GM19468 (cell line): ENCODE results near the gene HEPACAM2.
A peak's percentile ranks its signal among the peaks of the same experiment; 100 is the strongest.

Source experiments
- ATAC-seq: cut with Tn5 transposase; IDR thresholded peaks from one replicate; pipeline ENCODE4 v1.9.1; 2021; ENCODE audit warnings: mild to moderate bottlenecking, moderate library complexity, moderate number of reproducible peaks; ENCODE audit not compliant: unreplicated experiment; ENCODE audit errors: extremely low read depth

The HEPACAM2 gene

GRCh38 chr7:93205046-93205445, 21.2 kb downstream of the HEPACAM2 start:
- no peak for ATAC-seq

DNA sequence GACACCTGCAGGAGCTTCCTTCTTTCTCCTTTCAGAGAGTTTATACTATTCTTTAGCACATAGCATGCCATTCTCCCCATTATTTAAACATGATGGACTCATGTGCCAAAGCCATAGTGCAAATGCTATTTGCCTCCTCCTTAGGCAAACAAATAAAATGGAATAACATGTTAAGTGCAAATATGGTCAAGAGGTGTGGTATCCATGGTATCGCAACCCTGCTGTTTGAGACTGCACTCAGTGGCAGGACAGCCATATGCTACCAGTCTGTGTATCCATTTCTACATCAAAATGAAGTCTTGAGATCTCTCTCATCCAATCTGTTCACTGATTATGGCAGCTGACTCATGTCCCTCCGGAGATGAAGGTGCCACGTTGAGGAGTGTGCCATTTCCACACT, 22.8 kb downstream of the HEPACAM2 start:
- ATAC-seq, result no peak

DNA sequence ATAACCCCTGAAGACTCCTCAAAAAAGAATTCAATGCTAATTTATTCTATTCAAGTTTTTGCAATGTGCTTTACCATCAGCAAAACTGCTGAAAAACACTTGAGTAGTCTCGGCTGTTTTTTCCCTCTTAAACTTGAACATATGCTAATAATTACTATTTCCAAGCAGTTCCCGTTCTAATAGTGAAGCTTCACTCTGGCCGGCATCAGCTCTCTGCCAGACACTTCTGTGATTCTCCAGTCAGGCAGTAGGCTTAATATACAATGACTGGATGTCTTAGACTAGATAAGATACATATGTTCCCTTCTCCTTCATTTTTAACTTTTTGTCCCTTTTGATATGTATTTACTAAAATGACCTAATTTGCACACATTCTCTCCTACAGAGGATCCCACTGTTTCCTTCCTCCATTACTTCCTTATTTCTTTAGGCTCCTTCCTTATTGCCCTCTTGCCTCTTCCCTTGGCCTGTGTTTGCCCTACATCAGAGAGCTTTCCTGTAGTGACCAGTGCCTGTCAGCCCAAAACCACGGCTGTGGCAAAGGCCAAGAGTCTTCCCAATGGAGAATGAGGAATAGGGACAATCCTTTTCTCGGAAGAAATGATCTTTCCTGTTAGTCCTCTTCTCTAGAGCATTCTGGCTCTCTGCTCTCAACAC, 23.5 kb downstream of the HEPACAM2 start:
- ATAC-seq, result no peak

DNA sequence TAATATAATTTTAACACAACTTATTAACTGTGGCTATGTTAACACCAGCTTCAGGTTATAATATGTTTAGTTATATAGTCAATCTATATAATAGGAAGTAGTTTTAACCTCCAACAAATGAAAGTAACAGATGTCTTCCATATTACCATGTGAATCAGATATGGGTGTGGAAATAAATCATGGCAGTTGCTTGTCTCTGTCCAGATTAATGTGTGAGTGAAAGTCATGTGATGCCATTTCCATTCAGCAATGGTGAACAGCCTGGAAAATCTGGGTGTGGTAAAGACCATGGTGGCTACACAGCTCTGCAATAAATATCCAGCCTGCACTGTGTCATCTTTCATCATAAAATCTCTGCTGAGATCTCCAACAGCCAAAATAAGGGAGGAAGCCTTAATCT, 27.8 kb downstream of the HEPACAM2 start:
- no peak for ATAC-seq

DNA sequence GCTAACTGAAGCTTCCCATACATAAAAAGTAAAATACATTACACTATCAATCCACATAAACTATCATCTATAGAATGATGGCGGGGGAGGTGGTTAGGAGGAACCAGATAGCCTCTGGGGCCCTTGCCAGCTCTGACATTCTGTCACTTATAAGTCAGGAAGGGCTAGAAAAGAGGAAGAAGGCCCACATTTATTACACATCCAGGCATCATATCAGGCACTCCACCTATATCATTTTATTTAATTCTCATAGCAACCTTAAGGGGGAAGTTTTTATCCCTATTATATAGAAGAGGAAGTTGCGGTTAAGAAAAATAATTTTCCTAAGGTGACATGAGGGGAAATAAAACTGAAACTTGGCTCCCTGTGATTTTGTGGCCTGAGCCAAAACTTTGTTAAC, 29.9 kb downstream of the HEPACAM2 start:
- ATAC-seq, result no peak

GRCh38 chr7:93194386-93194785, 31.9 kb downstream of the HEPACAM2 start:
- ATAC-seq, result no peak

DNA sequence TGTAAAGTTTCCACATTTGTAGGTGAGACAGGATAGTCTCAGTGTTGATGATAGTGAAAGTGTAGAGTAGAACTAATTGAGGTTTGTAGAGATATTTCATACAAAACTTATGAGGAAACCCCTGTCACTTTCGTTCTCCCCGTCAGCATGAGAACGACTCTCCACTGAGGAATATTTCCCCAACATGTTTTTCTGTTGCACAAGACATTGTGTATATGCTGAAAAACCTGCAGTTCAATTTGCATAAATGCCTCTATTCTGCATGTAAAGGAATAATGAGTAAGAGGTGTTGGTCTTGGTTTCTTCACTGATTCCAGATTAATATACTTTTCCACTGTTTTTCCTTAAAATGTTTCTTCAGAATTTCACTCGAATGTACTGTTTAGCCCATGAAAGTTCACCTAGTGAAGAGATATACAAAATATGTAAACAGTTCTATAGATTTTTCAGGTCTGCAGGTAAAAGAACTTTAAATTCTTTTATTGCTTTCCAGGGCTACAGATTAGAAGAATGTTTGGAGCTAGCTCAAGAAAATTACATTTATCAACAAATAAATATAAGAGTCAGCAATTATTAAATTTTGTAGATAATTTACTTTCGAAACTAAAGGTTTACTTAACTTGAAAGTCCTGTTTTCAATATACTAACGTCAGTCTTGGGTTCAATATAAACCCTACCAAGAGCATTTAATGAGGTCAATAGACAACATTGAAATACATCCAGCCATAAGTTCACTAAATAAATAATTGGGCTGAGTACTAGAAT, 37.2 kb downstream of the HEPACAM2 start:
- ATAC-seq, result no peak

DNA sequence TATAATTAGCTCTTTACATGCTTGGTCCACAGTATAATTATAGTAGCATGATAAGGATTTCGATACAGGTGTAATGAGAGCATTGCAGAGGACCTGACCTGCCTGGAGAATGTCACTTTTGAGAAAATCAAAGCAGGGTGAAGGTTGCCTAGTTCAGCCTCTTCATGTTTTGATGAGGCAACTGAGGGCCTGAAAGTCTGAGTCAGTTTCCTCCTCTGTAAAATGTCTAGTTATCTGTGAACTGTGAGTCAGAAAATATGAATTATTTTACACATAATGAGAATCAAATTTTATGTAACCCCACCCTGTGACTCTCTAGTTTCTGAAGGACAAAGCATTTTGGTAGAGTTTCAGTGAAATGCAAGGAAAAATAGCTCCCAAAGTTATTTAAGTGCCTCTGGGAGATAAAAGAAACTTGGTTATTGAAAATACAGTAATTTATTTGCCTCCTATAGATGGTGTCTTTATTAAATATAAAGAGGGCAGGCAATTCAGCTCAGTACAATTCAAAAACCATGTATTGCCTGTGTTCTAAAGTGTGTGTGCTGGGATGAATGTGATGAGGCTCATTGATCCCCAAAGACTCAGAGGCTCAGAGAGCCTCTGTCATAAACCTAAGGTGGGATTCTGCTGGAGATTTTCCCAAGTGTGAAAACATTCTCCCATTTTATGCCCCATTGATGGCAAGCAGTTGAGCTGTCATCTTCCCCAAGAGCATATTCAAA, 40.8 kb downstream of the HEPACAM2 start:
- ATAC-seq, result no peak

GRCh38 chr7:93179173-93179572, 47.1 kb downstream of the HEPACAM2 start:
- no peak for ATAC-seq

DNA sequence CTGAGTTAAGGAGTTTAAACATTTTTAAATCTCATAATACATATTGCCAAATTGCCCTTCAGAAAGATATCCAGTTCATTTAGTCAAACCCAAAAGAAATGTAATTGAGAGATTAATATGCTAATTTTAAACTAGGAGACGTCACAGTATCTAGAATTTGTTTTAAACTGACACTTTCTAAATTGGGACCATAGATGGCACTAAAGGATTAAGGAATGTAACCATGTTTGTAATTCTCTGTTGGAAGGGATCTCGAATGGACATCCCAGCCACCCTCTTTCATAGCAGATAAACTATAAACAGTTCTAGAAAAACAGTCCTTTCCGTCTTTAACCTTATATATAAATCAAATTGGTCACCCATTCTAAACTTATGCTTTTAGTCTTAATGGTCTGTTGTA, 48.1 kb downstream of the HEPACAM2 start:
- ATAC-seq, result no peak

- ATAC-seq, result no peak
Observed at GRCh38 chr7:93176992-93177580, 49.2 kb downstream of the HEPACAM2 start.

DNA sequence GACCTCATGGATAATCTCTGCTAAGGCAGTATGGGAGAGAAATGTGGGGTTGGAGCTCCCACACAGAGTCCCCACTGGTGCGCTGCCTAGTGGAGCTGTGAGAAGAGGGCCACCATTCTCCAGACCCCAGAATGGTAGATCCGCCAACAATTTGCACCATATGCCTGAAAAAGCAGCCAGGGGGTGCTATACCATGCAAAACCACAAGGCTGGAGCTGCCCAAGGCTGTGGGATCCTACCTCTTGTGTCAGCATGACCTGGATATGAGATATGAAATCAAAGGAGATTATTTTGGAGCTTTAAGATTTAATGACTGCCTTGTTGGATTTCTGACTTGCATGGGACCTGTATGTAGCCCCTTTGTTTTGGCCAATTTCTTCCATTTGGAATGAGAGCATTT, 51.0 kb downstream of the HEPACAM2 start:
- ATAC-seq, result no peak

DNA sequence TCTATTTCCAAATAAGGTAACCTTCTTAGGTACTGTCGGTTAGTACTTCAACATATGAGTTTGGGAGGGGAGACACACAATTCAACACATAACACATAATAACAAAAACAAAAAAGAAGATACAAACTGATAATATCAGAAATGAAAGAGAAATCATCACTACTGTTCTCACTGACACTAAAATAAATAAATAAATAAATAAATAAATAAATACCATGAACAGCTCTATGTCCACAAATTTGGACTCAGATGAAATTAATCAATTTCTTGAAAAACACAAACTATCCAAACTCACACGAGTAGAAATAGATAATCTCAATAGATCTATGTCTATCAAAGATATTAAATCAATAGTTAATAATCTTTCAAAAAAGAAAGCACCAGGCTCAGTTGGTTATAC, 53.6 kb downstream of the HEPACAM2 start:
- ATAC-seq, result no peak

- ATAC-seq, result no peak
Observed at GRCh38 chr7:93171606-93172226, 54.6 kb downstream of the HEPACAM2 start.

DNA sequence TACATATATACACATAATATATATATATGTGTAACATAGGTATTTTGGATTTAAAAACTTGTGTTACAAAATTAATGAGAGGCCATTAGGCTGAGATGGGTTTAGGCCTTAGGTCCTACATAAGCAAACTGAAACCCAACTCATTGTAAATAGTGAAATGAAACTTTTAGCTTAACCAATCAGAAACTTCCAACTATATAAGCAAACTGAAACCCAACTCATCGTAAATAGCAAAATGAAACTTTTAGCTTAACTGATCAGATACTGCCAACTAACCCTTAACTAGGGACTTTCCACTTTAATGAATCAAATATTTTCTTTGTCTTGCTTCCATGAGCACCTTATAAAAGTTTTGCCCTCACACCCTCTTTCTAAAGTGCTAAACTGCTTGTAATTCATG, 60.8 kb downstream of the HEPACAM2 start:
- ATAC-seq, result peak; percentile 98

DNA sequence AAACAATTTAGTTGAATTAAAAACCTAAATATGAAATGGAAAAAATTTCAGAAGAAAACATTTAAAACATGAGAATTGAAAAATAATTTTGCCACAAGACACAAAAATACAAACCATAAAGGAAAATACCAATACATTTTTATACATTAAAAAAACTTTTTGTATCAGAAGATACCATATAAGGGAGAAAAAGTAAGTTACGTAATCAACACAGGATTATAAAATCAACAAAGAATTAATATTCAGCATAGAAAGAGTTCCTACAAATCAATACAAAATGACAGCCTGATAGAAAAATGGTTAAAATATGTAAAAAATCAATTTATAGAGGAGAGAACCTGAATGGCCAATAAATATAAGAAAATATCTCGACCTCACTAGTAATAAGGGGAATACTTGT, 61.5 kb downstream of the HEPACAM2 start:
- ATAC-seq, result no peak

- ATAC-seq, result no peak
Observed at GRCh38 chr7:93161181-93161762, 65.0 kb downstream of the HEPACAM2 start.

- no peak for ATAC-seq
Observed at GRCh38 chr7:93160410-93160809, 65.9 kb downstream of the HEPACAM2 start.

- no peak for ATAC-seq
Observed at GRCh38 chr7:93159490-93159889, 66.8 kb downstream of the HEPACAM2 start.

DNA sequence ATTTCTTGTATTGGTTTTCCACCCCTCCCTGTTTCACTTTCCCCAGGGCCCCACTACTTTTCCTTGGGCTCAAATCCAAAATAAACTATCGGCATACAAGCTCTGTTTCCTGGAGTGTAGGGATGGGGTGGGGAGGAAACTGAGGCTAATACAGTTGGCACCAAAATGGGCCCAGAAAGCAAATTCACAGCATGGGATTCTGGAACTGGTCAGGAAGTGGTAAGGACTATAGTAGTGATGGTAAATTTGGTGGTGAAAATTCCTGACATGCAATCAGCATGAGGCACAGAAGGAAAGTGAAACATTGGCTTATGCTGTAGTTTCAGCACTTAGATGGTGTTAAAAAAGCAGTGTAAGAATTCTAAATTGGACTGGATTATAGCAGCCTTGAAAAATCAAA, 69.4 kb downstream of the HEPACAM2 start:
- no peak for ATAC-seq
